Measurements from ENCODE around the gene GMDS. TPM values are rescaled to one million over a fixed set of nuclear protein-coding genes. Genes with fewer than 3 reads are reported as not detected.

GMDS gene
- total and polyA plus RNA-seq, 4 donors, result 7.3 to 28.3 (median 16.1) TPM

GRCh38 chr6:1592852-1593251 lies 652.6 kb downstream of the GMDS start:
- TF ChIP-seq, protein P1, sequence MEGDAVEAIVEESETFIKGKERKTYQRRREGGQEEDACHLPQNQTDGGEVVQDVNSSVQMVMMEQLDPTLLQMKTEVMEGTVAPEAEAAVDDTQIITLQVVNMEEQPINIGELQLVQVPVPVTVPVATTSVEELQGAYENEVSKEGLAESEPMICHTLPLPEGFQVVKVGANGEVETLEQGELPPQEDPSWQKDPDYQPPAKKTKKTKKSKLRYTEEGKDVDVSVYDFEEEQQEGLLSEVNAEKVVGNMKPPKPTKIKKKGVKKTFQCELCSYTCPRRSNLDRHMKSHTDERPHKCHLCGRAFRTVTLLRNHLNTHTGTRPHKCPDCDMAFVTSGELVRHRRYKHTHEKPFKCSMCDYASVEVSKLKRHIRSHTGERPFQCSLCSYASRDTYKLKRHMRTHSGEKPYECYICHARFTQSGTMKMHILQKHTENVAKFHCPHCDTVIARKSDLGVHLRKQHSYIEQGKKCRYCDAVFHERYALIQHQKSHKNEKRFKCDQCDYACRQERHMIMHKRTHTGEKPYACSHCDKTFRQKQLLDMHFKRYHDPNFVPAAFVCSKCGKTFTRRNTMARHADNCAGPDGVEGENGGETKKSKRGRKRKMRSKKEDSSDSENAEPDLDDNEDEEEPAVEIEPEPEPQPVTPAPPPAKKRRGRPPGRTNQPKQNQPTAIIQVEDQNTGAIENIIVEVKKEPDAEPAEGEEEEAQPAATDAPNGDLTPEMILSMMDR (IDR thresholded peaks at IDR 0.05; ENCODE audit: control extremely low read depth, extremely low read depth), result no peak
- Histone ChIP-seq H3K36me3 (ENCODE audit: control insufficient read depth in 4 of 4, insufficient read depth in 4 of 4, low read length in 4 of 4) (no peaks in the 10 kb centered on the region), H3K4me1 (ENCODE audit: control insufficient read depth in 5 of 5, insufficient read depth in 5 of 5, low read length in 5 of 5) (peaks cover 0 to 9% (median 2%) of the 10 kb centered on the region in 5 donors), H3K4me3 (no peak overlapping the region), H3K9ac (ENCODE audit: insufficient read depth in 1 of 2, low read length in 2 of 2) (no peak overlapping the region), H3K9me3 (ENCODE audit: control insufficient read depth in 4 of 4, insufficient read depth in 3 of 4, low read length in 3 of 4) (no peaks in the 10 kb centered on the region), H3K27ac (ENCODE audit: low read depth in 1 of 2, low read length in 1 of 2) (no peak overlapping the region), H3K27me3 (ENCODE audit: control insufficient read depth in 3 of 3, insufficient read depth in 3 of 3, low read length in 2 of 3) (peaks cover 0 to 34% (median 33%) of the 10 kb centered on the region in 3 donors)
- WGBS, 2 donors, result 90 to 96% methylated on average over 8 of the region's 8 CpGs
- DNase-seq (no peak), ATAC-seq (ENCODE audit: insufficient read depth, low FRiP score) (no peak)

DNA sequence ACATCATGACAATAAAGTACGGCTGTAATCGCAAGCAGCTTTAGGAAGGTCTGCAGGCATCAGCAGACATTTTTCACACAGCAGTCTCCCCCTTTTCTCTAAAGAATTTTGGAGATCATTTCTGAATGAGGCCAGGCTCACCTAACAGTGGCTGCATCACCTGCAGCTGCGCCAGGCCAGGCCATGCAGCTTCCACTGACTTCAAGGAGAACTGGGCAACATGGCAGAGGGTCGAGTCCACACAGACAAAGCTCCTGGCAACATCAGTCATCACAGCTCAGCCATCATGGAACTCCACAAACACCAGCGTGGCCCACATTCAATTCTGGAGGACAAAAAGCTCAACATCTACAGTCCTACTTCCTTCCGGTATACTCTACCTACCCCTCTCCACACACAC lies 653.5 kb downstream of the GMDS start:
- Histone ChIP-seq H3K36me3 (ENCODE audit: control insufficient read depth in 4 of 4, insufficient read depth in 4 of 4, low read length in 4 of 4) (no peaks in the 10 kb centered on the region), H3K27ac (ENCODE audit: low read depth in 1 of 2, low read length in 1 of 2) (no peak overlapping the region), H3K4me1 (ENCODE audit: control insufficient read depth in 5 of 5, insufficient read depth in 5 of 5, low read length in 5 of 5) (peaks cover 0 to 9% (median 0%) of the 10 kb centered on the region in 5 donors), H3K4me3 (no peak overlapping the region), H3K27me3 (ENCODE audit: control insufficient read depth in 3 of 3, insufficient read depth in 3 of 3, low read length in 2 of 3) (peaks cover 0 to 28% (median 27%) of the 10 kb centered on the region in 3 donors), H3K9me3 (ENCODE audit: control insufficient read depth in 4 of 4, insufficient read depth in 3 of 4, low read length in 3 of 4) (no peaks in the 10 kb centered on the region), H3K9ac (ENCODE audit: insufficient read depth in 1 of 2, low read length in 2 of 2) (no peak overlapping the region)
- TF ChIP-seq, protein P1 (IDR thresholded peaks at IDR 0.05; ENCODE audit: control extremely low read depth, extremely low read depth), result no peak
- DNase-seq (no peak), ATAC-seq (ENCODE audit: insufficient read depth, low FRiP score) (no peak)
- 85 to 91% methylated on average over 6 of the region's 6 CpGs for WGBS, 2 donors

GRCh38 chr6:1591243-1591642 lies 654.2 kb downstream of the GMDS start:
- 67 to 88% methylated on average over 5 of the region's 5 CpGs for WGBS, 2 donors
- no peak for DNase-seq

More at GRCh38 chr6:1591243-1591642, 654.2 kb downstream of the GMDS start:
- H3K36me3 ChIP-seq (ENCODE audit: control insufficient read depth in 4 of 4, insufficient read depth in 4 of 4, low read length in 4 of 4), result no peaks in the 10 kb centered on the region
- H3K9ac ChIP-seq (ENCODE audit: insufficient read depth in 1 of 2, low read length in 2 of 2), result no peak overlapping the region
- no peak overlapping the region for H3K4me3 ChIP-seq
- ATAC-seq (ENCODE audit: insufficient read depth, low FRiP score), result no peak
- H3K27me3 ChIP-seq (ENCODE audit: control insufficient read depth in 3 of 3, insufficient read depth in 3 of 3, low read length in 2 of 3), result peaks cover 0 to 25% (median 22%) of the 10 kb centered on the region in 3 donors
- peaks cover 0 to 5% (median 0%) of the 10 kb centered on the region in 5 donors for H3K4me1 ChIP-seq (ENCODE audit: control insufficient read depth in 5 of 5, insufficient read depth in 5 of 5, low read length in 5 of 5)
- no peak overlapping the region for H3K27ac ChIP-seq (ENCODE audit: low read depth in 1 of 2, low read length in 1 of 2)
- H3K9me3 ChIP-seq (ENCODE audit: control insufficient read depth in 4 of 4, insufficient read depth in 3 of 4, low read length in 3 of 4), result peaks cover 0 to under 1% (median 0%) of the 10 kb centered on the region in 4 donors
- TF ChIP-seq, protein P1 (IDR thresholded peaks at IDR 0.05; ENCODE audit: control extremely low read depth, extremely low read depth), result no peak

Measured in lung (tissue), 12 donors.